ENCODE measurements around the gene TMEM200A.

TMEM200A gene

DNA sequence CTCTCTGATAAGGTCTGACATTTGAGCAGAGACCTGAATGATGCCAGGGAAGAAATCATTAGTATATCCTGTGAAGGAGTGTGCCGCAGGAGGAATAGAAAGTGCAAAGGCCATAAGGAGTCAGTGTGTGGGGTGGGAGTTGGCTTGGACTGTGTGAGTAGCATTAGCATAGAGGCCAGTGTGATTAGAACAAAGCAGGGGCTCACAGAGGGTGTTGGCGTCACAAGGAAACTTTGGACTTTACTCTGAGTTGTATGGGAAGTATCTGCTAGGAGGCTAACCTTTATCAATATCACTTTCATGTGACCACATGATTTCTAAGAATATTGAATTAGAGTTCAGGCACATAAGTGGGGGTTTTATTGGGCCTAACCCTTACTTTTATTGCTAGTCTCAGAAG, 12.1 kb downstream of the TMEM200A start:
- DNase-seq (ENCODE audit: low spot score): no peak

DNA sequence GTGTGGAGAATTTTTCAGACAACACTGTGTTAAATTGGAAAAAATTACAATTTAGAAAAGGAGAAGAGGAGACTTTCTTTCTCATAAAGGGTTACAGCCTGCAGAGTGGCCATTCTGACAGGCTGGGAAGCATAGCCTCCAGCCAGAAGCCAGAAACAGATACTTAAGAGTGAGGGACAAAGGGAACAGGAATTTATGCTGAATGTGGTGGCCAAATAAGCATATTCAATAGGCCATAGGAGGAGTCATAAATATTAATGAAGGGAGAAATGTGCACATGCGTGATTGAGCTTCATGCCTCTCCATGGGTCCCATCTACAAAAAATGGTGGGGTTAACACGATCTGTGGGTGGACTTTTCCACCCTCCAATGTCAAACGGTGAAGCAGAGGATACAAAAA, 13.4 kb downstream of the TMEM200A start:
- no peak for DNase-seq (ENCODE audit: low spot score)

DNA sequence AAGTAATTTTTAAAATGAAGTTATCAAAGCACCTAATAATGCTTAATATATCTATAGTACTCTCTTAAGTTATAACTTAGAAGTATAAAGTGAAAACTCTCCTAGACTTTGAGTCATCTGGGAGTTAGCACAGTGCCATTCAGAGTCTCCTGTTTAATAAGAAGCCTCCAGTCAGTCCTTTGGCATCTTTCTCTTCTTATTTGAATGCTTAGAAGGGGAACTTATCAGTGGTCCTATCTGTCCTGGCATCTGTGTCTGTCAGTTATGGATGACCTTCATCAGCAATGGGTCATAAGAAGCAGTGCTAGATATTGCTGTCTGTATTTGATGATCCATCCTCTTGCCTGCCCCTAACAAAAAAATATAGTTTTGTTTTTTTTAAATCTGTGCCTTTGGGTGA, 15.2 kb downstream of the TMEM200A start:
- no peak for DNase-seq (ENCODE audit: low spot score)

DNA sequence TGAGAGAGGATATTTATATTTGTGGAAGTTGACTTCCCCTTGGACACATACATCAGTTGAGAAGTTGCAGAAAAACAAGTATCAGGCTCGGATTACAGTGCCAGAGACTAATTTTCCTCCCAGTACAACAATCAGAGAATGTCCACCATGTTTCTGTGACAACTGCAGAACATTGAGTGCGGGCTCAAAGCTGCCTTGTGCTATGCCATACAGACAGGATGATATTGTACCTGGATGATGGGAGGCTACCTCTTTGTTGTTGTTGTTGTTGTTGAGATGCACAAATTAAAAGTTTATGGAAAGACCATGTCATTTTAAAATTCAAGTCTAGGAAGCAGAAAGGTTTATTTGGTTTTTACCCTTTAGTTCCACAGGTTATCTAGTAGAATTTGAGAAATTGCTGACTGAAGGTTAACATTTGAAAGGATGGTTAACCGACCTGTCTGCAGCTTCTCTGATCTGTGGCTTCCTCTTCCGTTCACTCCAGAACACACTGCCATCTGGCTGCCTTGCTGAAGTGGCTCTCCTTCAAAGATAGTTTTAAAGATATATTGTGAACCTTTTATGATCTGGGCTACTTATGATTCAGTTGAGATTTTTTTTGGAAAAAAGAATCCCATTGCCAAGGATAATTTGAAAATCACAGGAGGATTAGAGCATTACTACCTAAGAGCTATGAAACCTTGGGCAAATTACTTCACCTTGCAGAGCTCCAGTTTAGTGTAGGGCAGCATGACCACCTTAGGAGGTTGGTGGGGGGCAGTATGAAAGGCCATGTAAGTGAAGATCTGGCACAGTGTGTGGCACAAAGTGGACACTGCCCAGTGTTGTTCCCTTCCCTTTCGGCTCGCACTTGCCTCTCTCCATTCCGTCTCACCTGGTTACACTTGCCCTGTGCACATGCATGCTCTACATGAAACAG, 15.9 kb downstream of the TMEM200A start:
- DNase-seq (ENCODE audit: low spot score): peak; percentile 61

DNA sequence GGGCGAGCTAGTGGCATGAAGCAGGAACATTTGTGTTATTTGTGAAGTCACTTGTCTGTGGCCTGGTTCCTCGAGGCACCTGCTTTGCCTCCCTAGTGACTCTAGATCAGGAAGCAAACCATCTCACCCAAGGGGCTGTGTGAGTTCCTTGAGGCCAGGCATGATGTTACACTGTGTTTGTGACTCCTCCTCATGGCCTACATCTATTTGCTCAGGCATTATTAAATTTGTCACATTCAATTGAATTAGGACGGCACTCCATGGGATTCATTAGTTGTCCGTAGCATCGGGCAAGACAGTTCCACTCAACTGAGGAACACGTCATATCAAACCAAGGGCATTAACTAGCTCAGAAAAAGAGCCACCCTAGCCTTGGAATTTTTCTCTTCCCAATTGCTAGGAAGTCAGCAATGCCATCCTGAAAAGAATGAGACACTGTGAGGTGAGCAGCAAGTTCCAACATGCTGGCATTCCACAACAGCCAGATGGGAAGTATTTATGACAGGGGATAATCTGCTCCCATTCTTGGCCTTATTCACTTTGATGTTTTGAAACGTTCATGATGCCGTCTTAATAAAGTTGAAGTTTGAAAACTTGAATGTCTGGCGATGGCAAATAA, 17.2 kb downstream of the TMEM200A start:
- DNase-seq (ENCODE audit: low spot score): no peak

DNA sequence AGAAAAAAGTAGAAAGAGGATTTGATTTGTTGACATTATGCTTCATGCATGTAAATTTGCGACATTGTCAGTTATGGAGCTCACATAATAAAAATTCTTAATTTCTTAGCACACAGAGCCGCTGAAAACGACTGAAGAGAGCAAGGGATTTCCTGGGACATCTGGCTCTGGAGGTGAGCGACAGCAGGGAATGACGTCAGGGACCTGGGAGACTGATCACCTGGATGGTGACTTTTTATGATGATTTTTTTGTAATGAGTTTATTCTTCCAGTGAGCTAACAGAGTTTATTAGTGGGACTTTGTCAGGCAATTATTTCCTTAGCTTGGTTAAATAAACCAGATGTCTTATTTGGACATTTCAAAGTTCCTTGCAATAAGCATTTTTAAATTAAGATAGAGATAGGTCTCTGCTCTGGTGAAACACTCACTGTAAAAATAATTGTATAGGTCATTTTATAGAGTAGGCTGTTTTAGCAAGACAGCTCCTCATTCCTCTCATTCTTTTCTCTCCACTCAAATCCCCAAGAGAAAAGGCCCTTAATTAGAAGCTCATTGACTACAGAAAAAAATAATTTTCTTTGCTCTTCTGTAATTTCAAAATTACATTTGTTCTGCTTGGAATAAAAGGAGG, 19.4 kb downstream of the TMEM200A start:
- DNase-seq (ENCODE audit: low spot score): no peak

DNA sequence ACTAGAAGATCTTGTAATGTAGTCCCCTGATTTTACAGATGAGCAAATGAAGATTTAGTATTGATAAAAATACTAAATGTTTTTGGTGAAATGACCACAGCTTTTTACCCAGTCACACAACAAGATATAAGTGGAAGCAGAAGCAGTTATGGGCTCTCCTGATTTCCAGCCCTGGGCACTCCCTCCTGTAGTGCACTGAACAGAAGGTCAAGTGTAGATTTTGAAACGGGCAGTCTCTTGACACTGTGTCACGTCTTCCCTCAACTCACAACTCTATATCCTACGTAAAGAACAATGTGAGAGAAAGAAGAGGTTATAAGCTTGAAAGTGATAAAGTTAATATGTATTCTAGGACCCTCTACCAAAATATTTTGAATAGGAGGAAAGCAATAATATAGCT, 23.3 kb downstream of the TMEM200A start:
- DNase-seq (ENCODE audit: low spot score): no peak

DNA sequence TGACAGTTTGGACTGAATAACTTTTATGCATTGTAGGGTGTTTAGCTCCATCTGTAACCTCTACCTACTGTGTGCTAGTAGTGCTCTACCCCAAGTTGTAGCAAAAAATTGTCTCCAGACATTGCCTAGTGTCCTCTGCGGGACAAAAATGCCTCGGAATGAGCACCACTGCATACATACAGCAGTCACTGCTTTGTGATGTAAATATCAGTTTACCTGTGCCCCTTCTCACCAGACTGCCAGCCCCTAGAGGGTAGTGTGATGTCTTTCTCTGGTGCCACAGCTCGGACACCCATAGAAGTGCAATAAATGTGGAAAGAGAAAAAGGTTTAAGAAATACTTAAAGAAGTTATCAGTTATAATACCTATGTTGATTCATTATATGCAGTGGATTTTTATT, 25.1 kb downstream of the TMEM200A start:
- no peak for DNase-seq (ENCODE audit: low spot score)

DNA sequence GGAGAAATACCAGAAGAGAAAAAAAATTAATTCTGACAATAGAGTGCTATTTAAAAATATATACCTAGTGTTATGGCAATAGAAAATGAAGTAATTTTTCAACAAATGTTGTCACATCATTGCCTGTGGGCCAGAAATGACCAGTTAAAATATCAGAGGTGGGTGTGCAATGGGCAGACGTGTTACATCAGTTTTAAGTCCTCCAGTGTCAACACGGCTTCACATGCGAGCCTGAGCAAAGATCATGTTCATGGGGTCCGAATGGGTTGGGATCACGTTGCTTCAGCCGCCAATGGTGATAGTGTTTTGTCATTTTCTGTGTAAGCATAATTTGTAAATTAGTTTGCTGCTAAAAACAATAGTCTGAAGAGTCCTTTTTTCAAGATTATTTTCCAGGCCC, 27.5 kb downstream of the TMEM200A start:
- no peak for DNase-seq (ENCODE audit: low spot score)

DNA sequence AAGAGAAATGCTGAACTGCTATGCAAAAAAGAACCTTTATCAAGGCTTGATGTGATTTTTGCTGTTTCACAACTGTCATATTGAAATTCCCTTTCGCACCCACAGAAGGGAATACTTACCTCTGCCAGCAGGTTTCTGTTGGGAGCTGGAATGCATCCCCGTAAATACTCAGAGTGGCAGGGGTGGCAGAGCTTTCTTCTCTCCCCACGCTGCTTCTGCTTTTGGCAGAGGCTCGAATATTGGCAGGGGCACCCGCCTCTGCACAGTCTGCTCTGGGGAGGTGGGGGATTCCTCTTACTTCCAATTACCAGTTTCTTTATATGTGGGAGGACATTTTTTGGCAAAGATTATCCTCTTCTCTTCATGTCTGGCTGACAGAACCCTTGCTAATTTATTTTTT, 28.4 kb downstream of the TMEM200A start:
- DNase-seq (ENCODE audit: low spot score): no peak

DNA sequence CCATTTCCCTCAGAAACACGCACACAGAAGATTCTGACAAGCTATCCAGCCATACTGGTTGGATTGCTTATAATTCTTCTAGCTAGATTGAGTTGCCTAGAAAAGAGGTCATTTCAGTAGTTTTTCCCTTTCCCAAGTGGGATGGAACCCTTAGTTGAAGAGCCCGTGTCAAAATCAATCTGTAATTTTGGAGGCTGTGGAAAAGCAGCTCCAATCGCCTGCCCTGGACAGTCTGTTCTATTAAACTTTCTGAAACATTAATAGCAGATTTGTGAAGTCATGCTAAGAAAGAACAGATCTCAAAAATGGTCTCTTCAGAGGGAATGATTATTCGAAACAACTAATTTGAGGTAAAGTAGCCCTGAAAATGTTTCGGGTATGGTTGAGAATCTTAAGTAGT, 29.3 kb downstream of the TMEM200A start:
- DNase-seq (ENCODE audit: low spot score): no peak

DNA sequence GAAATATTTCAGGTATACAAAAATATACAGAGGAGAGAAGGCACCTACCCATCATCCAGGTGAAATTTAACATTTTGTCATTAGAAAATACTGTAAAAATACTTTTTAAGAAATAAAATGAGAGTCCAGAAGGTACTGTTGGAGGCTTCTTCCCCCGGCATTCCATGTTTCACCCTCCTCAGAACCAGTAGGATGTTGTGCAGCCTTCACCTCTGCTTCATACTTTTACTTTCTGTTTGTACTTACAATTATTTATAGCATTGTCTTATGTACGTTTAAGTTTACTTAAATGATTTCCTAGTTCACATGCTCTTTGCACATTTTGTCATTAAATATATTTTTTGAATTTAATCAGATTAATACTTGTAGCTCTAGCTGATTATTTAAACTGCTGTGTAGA, 30.9 kb downstream of the TMEM200A start:
- peak; percentile 13 for DNase-seq (ENCODE audit: low spot score)

DNA sequence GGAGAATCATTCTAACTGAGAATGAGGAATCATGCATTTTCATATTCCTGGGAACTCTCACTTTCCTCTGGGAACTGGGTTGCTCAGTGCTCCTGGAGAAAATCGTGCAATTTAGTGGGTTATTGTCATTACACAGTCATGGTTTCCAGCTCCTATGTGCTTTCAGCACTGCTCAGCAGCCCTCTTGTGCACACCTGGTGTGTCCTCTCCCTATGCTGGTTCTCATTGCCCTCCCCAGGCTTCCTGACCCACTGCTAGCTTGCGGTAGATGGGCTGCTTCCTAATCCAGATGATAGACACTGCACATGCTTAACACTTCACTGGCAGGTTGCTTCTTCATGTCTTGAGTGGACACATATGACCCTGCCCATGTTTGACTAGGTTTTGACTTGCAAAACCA, 39.7 kb downstream of the TMEM200A start:
- no peak for DNase-seq (ENCODE audit: low spot score)

DNA sequence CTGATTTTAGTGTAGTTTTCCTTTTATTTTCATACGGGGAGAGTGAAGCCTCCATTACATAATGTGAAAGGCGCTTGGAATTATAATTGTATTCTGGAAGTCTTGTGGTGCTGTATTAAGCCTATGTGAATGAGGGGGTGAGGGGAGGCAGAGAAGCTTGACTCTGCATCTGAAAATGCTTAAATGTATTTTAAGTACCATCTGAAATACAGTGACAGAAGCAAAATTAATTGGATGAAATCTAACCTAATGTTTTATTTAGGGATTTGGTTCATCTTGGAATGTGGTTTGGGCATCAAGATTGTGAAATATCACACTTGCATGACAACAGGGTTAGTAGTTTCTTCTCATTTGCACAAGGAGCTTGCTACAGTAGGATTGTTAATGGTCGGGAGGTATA, 41.2 kb downstream of the TMEM200A start:
- no peak for DNase-seq (ENCODE audit: low spot score)

DNA sequence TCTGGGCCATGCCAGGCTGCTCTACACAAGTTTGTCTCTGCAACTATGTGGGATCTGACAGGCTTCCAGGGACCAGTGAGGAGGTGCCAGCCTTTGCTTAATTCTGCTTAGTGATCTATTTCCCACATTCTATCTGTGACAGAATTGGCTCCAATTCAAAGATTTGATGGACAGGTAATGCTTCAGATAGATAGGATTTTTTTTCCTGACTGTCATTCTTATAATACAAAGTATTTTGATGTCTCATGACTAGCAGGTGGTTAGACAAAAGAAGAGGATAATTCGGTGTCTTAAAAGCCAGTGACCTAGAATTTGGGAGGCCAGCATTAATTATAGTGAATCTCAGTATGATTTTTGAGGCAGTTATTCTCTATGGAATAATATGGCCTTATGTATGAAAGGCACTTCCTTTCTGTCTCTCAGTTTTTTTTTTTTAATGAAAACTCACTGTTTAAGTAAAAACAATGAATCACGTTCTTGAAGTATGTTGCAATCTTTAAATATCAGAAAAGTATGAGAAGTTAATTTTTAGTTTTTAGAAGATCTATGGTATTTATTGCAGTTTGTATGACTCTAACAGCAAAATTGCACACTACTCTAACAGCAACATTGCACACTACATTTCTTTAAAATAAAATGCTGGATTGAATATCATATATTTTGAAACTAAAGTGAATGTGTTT, 43.7 kb downstream of the TMEM200A start:
- DNase-seq (ENCODE audit: low spot score): no peak

DNA sequence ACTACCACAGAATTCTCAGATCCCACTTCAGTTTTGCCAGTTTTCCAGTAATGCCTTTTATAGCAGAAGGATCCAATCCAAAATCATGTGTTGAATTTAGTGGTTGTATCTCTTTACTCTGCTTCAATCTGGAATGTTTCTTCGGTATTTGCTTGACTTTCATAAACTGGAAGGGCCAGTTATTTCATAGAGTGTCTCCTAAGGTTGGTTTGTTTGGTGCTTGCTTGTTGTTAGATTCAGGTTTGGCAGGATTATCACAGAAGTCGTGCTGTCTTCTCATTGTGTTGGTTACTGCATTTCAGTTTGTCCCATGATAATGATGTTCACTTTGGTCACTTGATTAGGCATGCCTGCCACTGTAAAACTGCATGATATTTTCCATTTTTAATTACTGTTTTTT, 45.7 kb downstream of the TMEM200A start:
- no peak for DNase-seq (ENCODE audit: low spot score)

DNA sequence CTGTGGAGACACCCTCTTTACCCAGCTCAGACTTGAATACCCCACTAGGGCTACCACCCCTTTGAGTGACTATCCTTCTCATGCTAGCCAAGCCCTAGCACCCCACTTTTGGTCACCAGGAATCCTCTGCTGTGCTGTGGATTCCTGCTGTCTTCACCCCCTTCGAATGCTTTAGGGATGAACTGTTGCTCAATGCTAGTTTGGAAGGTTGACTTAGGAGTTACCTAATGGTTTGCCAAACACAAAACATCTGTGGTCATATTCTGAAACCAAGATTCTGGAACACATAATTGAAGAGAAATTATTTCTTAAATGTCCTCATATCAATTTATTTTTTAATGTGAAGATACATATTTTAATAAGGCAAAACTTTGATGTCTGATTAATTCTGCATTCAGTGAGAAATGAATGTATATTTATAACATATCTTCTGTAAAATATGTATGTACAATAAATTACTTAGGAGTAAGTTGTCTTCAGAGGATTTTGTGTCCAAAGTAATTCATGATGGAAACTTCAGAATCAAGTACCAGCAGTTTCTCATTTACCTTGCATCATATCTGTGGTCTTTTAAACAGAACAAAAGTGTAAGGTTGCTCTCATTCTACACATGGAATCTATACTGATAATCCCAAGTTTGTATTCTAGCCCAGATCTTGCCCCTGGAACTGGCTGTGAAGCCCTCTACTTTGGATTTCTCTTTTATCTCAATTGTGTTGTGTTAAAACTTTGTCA, 46.9 kb downstream of the TMEM200A start:
- no peak for DNase-seq (ENCODE audit: low spot score)

DNA sequence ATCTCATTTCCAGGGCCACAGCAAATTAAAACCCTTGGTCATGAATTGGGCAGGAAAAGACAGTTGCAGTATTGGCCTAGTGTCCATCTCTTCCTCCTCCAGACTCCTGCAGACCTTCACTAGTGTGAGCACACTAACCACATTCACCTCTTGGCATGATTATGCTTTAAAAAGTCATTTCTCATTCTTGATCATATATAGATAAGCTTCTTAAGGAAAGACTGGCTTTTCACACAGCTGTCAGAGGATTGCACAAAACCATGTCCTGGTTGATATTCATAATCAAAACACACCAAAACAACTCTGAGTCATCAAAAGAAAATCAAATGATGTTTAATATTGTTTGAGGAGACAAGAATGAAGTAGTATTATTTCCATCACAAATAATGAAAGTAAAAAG, 52.1 kb downstream of the TMEM200A start:
- DNase-seq (ENCODE audit: low spot score): no peak

DNA sequence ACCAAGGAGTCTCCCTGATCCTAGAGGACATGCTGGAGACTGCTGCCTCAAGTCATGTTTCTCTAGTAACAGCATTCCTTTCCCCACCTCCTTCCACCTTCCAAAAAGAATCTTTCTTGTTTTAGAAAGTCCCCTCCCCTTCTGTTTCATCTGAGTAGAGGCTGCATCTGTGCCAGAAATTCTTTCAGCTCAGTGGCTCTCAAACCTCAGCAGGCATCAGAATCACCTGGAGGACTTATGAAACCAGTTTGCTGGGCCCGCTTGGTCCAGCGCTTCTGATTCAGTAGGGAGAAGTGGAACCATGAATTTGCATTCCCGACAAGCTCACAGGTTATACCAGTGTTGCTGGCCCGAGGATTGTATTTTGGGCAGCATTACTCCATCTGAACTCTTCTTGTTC, 55.1 kb downstream of the TMEM200A start:
- no peak for DNase-seq (ENCODE audit: low spot score)

DNA sequence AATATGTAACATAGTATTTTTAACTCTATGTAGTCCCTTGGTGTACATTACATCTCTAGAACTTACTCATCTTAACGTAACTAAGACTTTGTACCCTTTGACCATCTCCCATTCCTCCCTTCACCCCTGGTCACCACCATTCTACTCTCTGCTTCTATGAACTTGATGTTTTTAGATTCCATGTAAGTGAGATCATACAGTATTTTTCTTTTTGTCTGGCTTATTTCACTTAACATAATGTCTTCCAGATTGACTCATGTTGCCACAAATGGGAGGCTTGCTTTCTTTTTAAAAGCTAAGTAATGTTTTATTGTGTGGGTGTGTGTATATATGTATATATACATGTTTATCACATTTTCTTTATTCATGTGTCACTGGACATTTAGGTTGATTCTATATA, 55.8 kb downstream of the TMEM200A start:
- no peak for DNase-seq (ENCODE audit: low spot score)

DNA sequence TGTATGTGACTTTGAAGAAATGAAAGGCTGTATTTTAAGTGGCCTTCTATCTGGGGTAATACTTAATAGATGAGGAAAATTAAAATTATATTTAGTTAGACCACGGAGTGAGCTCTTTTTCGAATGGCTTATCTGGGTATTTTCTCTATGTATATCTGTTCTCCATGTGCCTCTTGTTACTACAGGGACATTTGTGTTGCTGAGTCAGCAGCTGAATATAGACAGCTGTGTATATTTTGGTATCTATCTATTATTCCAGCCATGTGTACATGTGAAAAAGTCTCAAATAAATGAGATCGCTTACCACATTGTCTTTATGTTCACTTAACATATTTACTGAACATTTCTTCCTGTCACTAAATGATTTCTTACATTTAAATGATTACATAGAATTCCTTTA, 57.2 kb downstream of the TMEM200A start:
- DNase-seq (ENCODE audit: low spot score): no peak

DNA sequence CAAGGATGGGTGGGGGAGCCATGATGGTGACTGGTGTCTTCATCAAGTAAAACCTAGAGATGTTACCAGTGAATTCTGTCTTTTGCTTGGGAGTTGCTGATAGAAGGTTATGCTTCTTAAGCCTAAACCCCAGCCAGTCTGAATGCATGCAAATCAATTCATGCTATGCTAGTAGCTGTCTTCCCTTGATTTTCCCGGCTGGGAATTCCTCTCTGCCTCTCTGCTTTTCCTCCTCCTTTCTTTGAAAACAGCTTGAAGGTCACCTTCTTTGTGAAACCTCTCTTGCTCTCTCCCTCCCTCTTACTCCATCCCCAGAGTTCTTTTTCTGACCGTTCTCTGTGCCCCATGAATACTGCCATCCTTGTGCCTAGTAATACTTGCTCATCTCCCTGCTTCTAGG, 58.9 kb downstream of the TMEM200A start:
- no peak for DNase-seq (ENCODE audit: low spot score)
